ENCODE results near the gene DLG2. TPM values are rescaled to one million over a fixed set of nuclear protein-coding genes. Genes with fewer than 3 reads are reported as not detected.
"Not testable (repeated sequence)": the region's sequence is repeated elsewhere in the genome, so short reads cannot be mapped to it uniquely, and the experiment has no call there.

Gene DLG2
- total and polyA plus RNA-seq, 2 donors (not counting 3 experiments of a cell fraction or from before 2014, with no cell fraction given): 0.15 to 1.1 TPM

GRCh38 chr11:85619499-85619898 is 7.6 kb downstream of the DLG2 start:
- no peaks in the 10 kb centered on the region for H3K9me3 ChIP-seq (replicated peaks; ENCODE audit: control insufficient read depth, insufficient read depth, low read length)
- no peak overlapping the region for H3K4me2 ChIP-seq (ENCODE audit: insufficient read depth, low read length)
- no peaks in the 10 kb centered on the region for H3K36me3 ChIP-seq (ENCODE audit: control insufficient read depth in 2 of 2, extremely low read depth in 1 of 2, insufficient read depth in 2 of 2, low read length in 2 of 2)
- no peak overlapping the region for H2AFZ ChIP-seq (ENCODE audit: low read depth, low read length)
- no peak overlapping the region for H3K4me3 ChIP-seq (replicated peaks in 1 of 3; ENCODE audit: insufficient read depth in 1 of 3, low read depth in 1 of 3, low read length in 3 of 3)
- H3K27ac ChIP-seq (ENCODE audit: insufficient read depth, low read depth, low read length): no peak overlapping the region
- POLR2A ChIA-PET: no interaction called here
- no peak for FAIRE-seq
- dilution Hi-C loops (cut with MboI; ENCODE audit: extremely low pct_ligation_motif_present, low sequenced_read_pairs) (no loop called here), intact Hi-C loops (cut with micrococcal nuclease) (no loop called here)
- no peaks in the 10 kb centered on the region for H3K4me1 ChIP-seq (ENCODE audit: control insufficient read depth, extremely low read depth, insufficient read depth, low read length)
- TF ChIP-seq POLR2AphosphoS5 (IDR thresholded peaks at IDR 0.05; ENCODE audit: insufficient read depth, low read depth, low read length) (no peak), GATA2 (IDR thresholded peaks at IDR 0.05; ENCODE audit: insufficient read depth, insufficient read length, low read depth, low read length) (no peak)
- no peak overlapping the region for H3K9ac ChIP-seq (replicated peaks; ENCODE audit: extremely low read depth, insufficient read depth, low read length)
- H3K9me1 ChIP-seq (replicated peaks; ENCODE audit: control insufficient read depth, extremely low read depth, insufficient read depth, low read length): no peaks in the 10 kb centered on the region
- DNase-seq (ENCODE audit: low read depth, low spot score): no peak
- H3K27me3 ChIP-seq (ENCODE audit: control insufficient read depth in 2 of 2, insufficient read depth in 2 of 2, low read length in 2 of 2): peaks cover 0 to 2% of the 10 kb centered on the region in 2 experiments
- H4K20me1 ChIP-seq (replicated peaks; ENCODE audit: control insufficient read depth, extremely low read depth, insufficient read depth, low read length): no peaks in the 10 kb centered on the region
- BruUV-seq (replicated peaks): no TSS peak
- no peaks in the 10 kb centered on the region for H3K79me2 ChIP-seq (ENCODE audit: control insufficient read depth, insufficient read depth, low read length)
- CTCF ChIA-PET: no interaction called here

DNA sequence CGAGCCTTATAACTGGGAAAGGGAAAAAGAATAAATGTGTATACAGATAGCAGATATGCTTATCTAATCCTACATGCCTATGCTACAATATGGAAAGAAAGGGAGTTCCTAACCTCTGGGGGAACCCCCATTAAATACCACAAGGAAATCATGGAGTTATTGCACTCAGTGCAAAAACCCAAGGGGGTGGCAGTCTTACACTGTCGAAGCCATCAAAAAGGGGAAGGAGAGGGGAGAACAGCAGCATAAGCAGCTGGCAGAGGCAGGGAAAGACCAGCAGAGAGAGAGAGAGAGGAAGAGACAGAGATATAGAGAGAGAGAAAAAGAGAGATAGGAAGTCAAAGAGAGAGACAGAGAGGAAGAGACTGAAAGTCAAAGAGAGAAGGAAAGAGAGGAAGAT is 15.5 kb downstream of the DLG2 start:
- H4K20me1 ChIP-seq (replicated peaks; ENCODE audit: control insufficient read depth, extremely low read depth, insufficient read depth, low read length); H3K4me3 ChIP-seq (replicated peaks in 1 of 3; ENCODE audit: insufficient read depth in 1 of 3, low read depth in 1 of 3, low read length in 3 of 3); H3K27ac ChIP-seq (ENCODE audit: insufficient read depth, low read depth, low read length); dilution Hi-C loops (cut with MboI; ENCODE audit: extremely low pct_ligation_motif_present, low sequenced_read_pairs); H3K9ac ChIP-seq (replicated peaks; ENCODE audit: extremely low read depth, insufficient read depth, low read length); H2AFZ ChIP-seq (ENCODE audit: low read depth, low read length); H3K36me3 ChIP-seq (ENCODE audit: control insufficient read depth in 2 of 2, extremely low read depth in 1 of 2, insufficient read depth in 2 of 2, low read length in 2 of 2); H3K79me2 ChIP-seq (ENCODE audit: control insufficient read depth, insufficient read depth, low read length); H3K27me3 ChIP-seq (ENCODE audit: control insufficient read depth in 2 of 2, insufficient read depth in 2 of 2, low read length in 2 of 2); DNase-seq (ENCODE audit: low read depth, low spot score); H3K9me3 ChIP-seq (replicated peaks; ENCODE audit: control insufficient read depth, insufficient read depth, low read length); H3K4me2 ChIP-seq (ENCODE audit: insufficient read depth, low read length); BruUV-seq (replicated peaks); CTCF ChIA-PET; H3K9me1 ChIP-seq (replicated peaks; ENCODE audit: control insufficient read depth, extremely low read depth, insufficient read depth, low read length); intact Hi-C loops (cut with micrococcal nuclease); H3K4me1 ChIP-seq (ENCODE audit: control insufficient read depth, extremely low read depth, insufficient read depth, low read length); POLR2A ChIA-PET; FAIRE-seq: not testable (repeated sequence)

DNA sequence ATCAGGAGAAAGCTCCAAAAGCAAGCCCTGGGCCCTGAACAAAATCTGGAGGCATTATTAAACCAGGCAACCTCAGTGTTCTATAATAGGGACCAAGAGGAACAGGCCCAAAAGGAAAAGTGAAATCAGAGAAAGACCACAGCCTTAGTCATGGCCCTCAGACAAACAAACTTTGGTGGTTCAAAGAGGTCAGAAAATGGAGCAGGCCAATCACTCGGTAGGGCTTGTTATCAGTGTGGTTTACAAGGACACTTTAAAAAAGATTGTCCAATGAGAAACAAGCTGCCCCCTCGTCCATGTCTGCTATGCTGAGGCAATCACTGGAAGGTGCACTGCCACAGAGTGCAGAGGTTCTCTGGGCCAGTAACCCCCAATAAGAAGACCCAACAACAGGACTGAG is 17.9 kb downstream of the DLG2 start:
- BruUV-seq (replicated peaks): not testable (repeated sequence)

DNA sequence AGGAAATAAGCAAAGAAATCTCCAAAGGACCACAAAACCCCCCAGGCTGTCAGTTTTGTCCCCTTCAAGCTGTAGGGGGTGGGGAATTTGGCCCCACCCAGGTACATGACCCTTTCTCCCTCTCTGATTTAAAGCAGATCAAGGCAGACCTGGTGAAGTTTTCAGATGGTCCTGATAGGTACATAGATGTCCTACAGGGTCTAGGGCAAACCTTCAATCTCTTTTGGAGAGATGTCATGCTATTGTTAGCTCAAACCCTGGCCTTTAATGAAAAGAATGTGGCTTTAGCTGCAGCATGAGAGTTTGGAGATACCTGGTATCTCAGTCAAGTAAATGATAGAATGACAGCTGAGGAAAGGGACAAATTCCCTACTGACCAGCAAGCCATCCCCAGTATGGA is 18.5 kb downstream of the DLG2 start:
- CTCF ChIA-PET; H3K36me3 ChIP-seq (ENCODE audit: control insufficient read depth in 2 of 2, extremely low read depth in 1 of 2, insufficient read depth in 2 of 2, low read length in 2 of 2); H3K4me2 ChIP-seq (ENCODE audit: insufficient read depth, low read length); H3K4me1 ChIP-seq (ENCODE audit: control insufficient read depth, extremely low read depth, insufficient read depth, low read length); dilution Hi-C loops (cut with MboI; ENCODE audit: extremely low pct_ligation_motif_present, low sequenced_read_pairs); DNase-seq (ENCODE audit: low read depth, low spot score); H3K27me3 ChIP-seq (ENCODE audit: control insufficient read depth in 2 of 2, insufficient read depth in 2 of 2, low read length in 2 of 2); H3K4me3 ChIP-seq (replicated peaks in 1 of 3; ENCODE audit: insufficient read depth in 1 of 3, low read depth in 1 of 3, low read length in 3 of 3); H3K9me1 ChIP-seq (replicated peaks; ENCODE audit: control insufficient read depth, extremely low read depth, insufficient read depth, low read length); POLR2A ChIA-PET; H3K9me3 ChIP-seq (replicated peaks; ENCODE audit: control insufficient read depth, insufficient read depth, low read length); intact Hi-C loops (cut with micrococcal nuclease); FAIRE-seq; H4K20me1 ChIP-seq (replicated peaks; ENCODE audit: control insufficient read depth, extremely low read depth, insufficient read depth, low read length); H3K9ac ChIP-seq (replicated peaks; ENCODE audit: extremely low read depth, insufficient read depth, low read length); H3K79me2 ChIP-seq (ENCODE audit: control insufficient read depth, insufficient read depth, low read length); H3K27ac ChIP-seq (ENCODE audit: insufficient read depth, low read depth, low read length); BruUV-seq (replicated peaks); H2AFZ ChIP-seq (ENCODE audit: low read depth, low read length): not testable (repeated sequence)

More for the DNA sequence above, 17.9 kb downstream of the DLG2 start:
- FAIRE-seq; H3K9me1 ChIP-seq (replicated peaks; ENCODE audit: control insufficient read depth, extremely low read depth, insufficient read depth, low read length); intact Hi-C loops (cut with micrococcal nuclease); H3K9me3 ChIP-seq (replicated peaks; ENCODE audit: control insufficient read depth, insufficient read depth, low read length); H3K4me2 ChIP-seq (ENCODE audit: insufficient read depth, low read length); dilution Hi-C loops (cut with MboI; ENCODE audit: extremely low pct_ligation_motif_present, low sequenced_read_pairs); CTCF ChIA-PET; H3K4me3 ChIP-seq (replicated peaks in 1 of 3; ENCODE audit: insufficient read depth in 1 of 3, low read depth in 1 of 3, low read length in 3 of 3); H2AFZ ChIP-seq (ENCODE audit: low read depth, low read length); POLR2A ChIA-PET; H3K79me2 ChIP-seq (ENCODE audit: control insufficient read depth, insufficient read depth, low read length); H3K36me3 ChIP-seq (ENCODE audit: control insufficient read depth in 2 of 2, extremely low read depth in 1 of 2, insufficient read depth in 2 of 2, low read length in 2 of 2); H3K27me3 ChIP-seq (ENCODE audit: control insufficient read depth in 2 of 2, insufficient read depth in 2 of 2, low read length in 2 of 2); H3K27ac ChIP-seq (ENCODE audit: insufficient read depth, low read depth, low read length); H4K20me1 ChIP-seq (replicated peaks; ENCODE audit: control insufficient read depth, extremely low read depth, insufficient read depth, low read length); H3K4me1 ChIP-seq (ENCODE audit: control insufficient read depth, extremely low read depth, insufficient read depth, low read length); DNase-seq (ENCODE audit: low read depth, low spot score); H3K9ac ChIP-seq (replicated peaks; ENCODE audit: extremely low read depth, insufficient read depth, low read length): not testable (repeated sequence)
